ENCODE measurements around the gene UTF1.

The UTF1 gene

DNA sequence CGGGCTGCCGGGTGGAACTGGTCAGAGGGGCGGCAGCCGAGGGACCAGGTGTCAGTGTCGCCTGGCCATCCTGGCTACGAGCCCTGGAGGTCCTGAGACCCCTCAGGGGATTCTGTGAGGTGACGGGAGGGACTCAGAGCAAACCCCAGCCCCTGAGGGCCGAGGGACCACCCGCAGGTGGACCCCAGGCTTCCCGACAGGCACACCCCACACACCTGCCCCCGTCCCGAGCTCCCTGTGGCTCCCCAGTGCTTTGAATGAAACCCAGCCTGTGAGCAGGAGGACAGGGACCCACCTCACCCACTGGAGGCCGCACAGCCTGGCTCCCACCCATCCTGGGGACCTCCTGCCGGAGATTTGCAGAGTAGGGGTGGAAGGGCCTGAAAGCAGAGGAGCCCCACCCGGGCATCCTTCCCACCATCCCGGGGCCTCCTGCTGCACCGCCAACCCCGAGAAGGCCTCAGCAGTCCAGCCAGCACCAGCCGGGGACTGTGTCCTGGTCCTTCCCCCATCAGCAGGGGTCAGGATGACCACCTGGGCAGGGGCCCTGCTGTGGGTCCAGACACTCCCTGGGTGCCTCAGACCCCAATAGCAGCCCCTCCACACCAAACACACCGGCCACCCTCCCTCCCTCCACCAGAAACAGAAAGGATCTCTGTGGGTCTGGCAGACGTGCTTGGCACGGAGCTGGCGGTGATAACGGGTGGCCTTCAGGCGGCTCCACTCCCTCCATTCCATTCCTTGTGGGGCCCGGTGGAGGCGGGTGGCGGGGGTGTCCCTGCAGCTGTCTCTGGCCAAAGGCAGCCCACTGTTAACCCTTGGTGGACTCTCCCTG, 21.6 kb downstream of the UTF1 start:
- CTCF ChIA-PET, result no interaction called here
- POLR2A ChIA-PET, result no interaction called here
- TF ChIP-seq, protein P1, sequence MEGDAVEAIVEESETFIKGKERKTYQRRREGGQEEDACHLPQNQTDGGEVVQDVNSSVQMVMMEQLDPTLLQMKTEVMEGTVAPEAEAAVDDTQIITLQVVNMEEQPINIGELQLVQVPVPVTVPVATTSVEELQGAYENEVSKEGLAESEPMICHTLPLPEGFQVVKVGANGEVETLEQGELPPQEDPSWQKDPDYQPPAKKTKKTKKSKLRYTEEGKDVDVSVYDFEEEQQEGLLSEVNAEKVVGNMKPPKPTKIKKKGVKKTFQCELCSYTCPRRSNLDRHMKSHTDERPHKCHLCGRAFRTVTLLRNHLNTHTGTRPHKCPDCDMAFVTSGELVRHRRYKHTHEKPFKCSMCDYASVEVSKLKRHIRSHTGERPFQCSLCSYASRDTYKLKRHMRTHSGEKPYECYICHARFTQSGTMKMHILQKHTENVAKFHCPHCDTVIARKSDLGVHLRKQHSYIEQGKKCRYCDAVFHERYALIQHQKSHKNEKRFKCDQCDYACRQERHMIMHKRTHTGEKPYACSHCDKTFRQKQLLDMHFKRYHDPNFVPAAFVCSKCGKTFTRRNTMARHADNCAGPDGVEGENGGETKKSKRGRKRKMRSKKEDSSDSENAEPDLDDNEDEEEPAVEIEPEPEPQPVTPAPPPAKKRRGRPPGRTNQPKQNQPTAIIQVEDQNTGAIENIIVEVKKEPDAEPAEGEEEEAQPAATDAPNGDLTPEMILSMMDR (IDR thresholded peaks at IDR 0.05; ENCODE audit: control extremely low read depth, extremely low read depth, low read depth, missing control alignments), result no peak
- DNase-seq (ENCODE audit: extremely low spot score), result no peak

DNA sequence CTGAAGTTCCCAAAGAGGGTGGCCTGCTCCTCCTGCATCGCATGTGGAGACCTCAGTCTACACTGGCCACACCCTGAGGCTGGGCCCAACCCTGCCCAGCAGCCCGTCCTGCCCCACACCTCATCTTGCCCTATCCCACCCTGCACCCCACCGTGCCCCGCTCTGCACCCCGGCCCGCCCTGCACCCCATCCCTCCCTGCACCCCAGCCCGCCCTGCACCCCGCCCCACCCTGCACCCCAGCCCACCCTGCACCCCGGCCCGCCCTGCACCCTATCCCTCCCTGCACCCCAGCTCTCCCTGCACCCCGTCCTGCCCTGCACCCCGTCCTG, 22.2 kb downstream of the UTF1 start:
- TF ChIP-seq, protein P1 (IDR thresholded peaks at IDR 0.05; ENCODE audit: control extremely low read depth, extremely low read depth, low read depth, missing control alignments), result no peak
- ChIA-PET POLR2A (no interaction called here), CTCF (no interaction called here)
- DNase-seq (ENCODE audit: extremely low spot score), result no peak

DNA sequence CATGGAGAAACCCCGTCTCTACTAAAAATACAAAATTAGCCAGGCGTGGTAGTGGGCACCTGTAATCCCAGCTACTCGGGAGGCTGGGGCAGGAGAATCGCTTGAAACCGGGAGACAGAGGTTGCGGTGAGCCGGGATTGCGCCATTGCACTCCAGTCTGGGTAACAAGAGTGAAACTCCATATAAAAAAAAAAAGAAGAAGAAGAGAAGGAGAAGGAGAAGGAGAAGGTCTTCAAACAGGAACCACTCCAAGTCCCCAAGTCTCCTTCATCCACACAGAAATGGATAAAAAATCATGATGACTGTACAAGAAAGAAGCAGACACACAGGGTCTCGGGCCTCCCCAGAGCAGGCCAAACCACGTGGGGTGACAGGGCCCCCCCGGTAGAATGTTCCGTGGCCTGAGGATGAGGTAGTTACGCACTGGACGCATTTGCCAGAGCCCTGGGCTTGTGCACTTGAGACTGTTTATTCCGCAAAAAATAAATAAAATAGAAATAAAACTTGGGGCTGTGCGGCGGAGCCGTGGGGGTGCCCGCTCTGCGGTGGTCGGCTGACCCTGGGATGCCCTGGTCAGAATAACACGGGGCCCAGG, 23.4 kb downstream of the UTF1 start:
- TF ChIP-seq, protein P1 (IDR thresholded peaks at IDR 0.05; ENCODE audit: control extremely low read depth, extremely low read depth, low read depth, missing control alignments), result no peak

DNA sequence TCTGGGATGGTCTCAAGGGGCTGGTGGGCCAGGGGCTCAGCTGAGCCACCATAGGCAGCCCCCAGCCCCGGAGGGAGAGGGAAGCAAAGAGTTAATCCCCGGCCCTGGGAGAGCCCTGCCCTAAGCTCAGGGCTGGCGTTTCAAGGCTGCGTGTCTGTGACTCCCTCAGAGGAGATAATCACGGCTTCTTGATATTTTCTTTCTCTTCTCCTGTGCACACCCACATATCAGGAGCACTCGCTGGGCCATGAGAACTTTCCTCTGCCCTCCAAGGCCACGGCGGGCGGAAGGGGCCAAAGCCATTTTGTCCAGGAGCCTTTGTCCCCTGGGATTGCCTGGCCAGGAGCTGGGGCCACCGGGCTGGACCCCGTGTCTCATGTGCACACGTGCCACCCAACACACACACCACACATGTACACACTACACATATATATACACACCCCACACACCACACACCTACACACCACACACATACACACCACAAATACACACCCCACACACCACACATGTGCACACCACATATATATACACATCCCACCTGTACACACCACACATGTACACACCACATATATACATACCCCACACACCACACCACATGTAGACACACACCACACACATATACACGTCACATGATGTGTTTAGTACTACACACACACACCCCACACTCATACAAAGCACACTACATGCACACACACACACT, 24.6 kb downstream of the UTF1 start:
- POLR2A ChIA-PET, result no interaction called here
- CTCF ChIA-PET, result no interaction called here
- DNase-seq (ENCODE audit: extremely low spot score), result no peak
- TF ChIP-seq, protein P1 (IDR thresholded peaks at IDR 0.05; ENCODE audit: control extremely low read depth, extremely low read depth, low read depth, missing control alignments), result no peak

More for the DNA sequence above, 23.4 kb downstream of the UTF1 start:
- no peak for DNase-seq (ENCODE audit: extremely low spot score)
- POLR2A ChIA-PET, result no interaction called here
- CTCF ChIA-PET, result no interaction called here

DNA sequence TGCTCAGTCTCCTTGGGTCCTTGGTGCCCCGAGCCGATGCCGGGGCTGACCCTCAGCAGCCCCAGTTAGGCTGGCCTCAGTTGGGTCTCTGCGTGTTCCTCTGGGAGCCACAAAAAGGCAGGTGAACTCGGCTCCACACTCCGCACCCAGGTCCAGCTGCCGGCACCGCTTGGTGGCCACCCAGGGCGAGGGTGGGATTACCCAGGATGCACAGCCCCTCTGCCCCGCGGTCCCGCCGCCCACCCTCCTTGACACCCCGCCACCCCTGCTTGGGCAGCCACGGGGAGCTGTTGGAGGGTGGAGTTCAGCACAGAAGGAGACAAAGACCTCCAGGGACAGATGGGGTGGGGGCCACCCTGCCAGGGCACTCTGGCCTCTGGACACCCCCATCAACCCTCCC, 25.3 kb downstream of the UTF1 start:
- POLR2A ChIA-PET, result no interaction called here
- no peak for DNase-seq (ENCODE audit: extremely low spot score)
- TF ChIP-seq, protein P1 (IDR thresholded peaks at IDR 0.05; ENCODE audit: control extremely low read depth, extremely low read depth, low read depth, missing control alignments), result no peak
- CTCF ChIA-PET, result interaction anchor here (1.8 kb wide), 1 partner anchor 20 kb away, joined by 4 read pairs; no protein-coding TSS in a partner anchor

DNA sequence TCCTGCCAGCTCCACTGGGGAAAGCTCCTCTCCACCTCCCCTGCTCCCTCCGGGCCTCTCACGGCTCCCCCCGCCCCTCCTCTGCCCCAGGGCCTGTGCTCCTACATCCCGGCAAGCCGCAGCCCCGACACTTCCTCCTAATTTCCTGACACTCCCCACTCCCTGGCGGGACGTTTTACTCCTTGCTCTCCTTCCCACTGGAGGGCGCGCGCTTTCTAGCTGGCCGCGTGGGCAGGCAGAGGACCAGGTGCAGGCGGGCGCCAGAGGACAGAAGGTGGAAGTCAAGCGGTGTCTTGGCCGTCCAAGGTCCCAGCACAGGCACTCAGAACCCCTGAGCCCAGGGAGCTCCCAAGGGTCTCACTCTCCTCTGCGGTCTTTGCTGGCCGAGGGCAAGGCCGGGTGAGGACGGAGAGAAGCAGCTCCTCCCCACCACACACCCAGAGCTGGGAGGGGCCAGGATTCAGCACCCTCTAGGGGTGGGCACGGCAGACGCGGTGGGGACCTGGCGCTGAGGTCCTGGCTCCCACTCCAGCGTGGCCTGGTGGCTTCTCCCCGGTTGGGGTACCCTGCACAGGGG, 27.6 kb downstream of the UTF1 start:
- CTCF ChIA-PET, result interaction anchor here (0.6 to 2.2 kb wide), 7 partner anchors 11 to 603 kb away, joined by 3 to 11 read pairs (median 4); no protein-coding TSS in a partner anchor
- TF ChIP-seq, protein P1 (IDR thresholded peaks at IDR 0.05; ENCODE audit: control extremely low read depth, extremely low read depth, low read depth, missing control alignments), result peak; percentile 23
- peak; percentile 47 for DNase-seq (ENCODE audit: extremely low spot score)
- POLR2A ChIA-PET, result no interaction called here
